ENCODE data around the gene NCOA3.
"Not testable (repeated sequence)": the region's sequence is repeated elsewhere in the genome, so short reads cannot be mapped to it uniquely, and the experiment has no call there.

The NCOA3 gene

GRCh38 chr20:47468290-47469050, 33.2 kb upstream of the NCOA3 start:
- DNase-seq (ENCODE audit: low spot score) = no peak

- no peak for DNase-seq (ENCODE audit: low spot score)
Observed at GRCh38 chr20:47475419-47476044, 26.2 kb upstream of the NCOA3 start.

- DNase-seq (ENCODE audit: low spot score) = no peak
Observed at GRCh38 chr20:47476452-47476851, 25.2 kb upstream of the NCOA3 start.

GRCh38 chr20:47479093-47479492, 22.6 kb upstream of the NCOA3 start:
- DNase-seq (ENCODE audit: low spot score) = no peak

GRCh38 chr20:47479506-47479905, 22.2 kb upstream of the NCOA3 start:
- no peak for DNase-seq (ENCODE audit: low spot score)

- DNase-seq (ENCODE audit: low spot score) = no peak
Observed at GRCh38 chr20:47480239-47480638, 21.4 kb upstream of the NCOA3 start.

- DNase-seq (ENCODE audit: low spot score) = no peak
Observed at GRCh38 chr20:47480705-47481104, 21.0 kb upstream of the NCOA3 start.

- no peak for DNase-seq (ENCODE audit: low spot score)
Observed at GRCh38 chr20:47481330-47482216, 20.1 kb upstream of the NCOA3 start.

- no peak for DNase-seq (ENCODE audit: low spot score)
Observed at GRCh38 chr20:47482705-47483104, 19.0 kb upstream of the NCOA3 start.

GRCh38 chr20:47484303-47484702, 17.4 kb upstream of the NCOA3 start:
- no peak for DNase-seq (ENCODE audit: low spot score)

- peak; percentile 63 for DNase-seq (ENCODE audit: low spot score)
Observed at GRCh38 chr20:47487175-47487917, 14.3 kb upstream of the NCOA3 start.

GRCh38 chr20:47489448-47489872, 12.2 kb upstream of the NCOA3 start:
- peak; percentile 62 for DNase-seq (ENCODE audit: low spot score)

- DNase-seq (ENCODE audit: low spot score) = peak; percentile 38
Observed at GRCh38 chr20:47490795-47491194, 10.9 kb upstream of the NCOA3 start.

GRCh38 chr20:47492284-47492683, 9.4 kb upstream of the NCOA3 start:
- DNase-seq (ENCODE audit: low spot score) = no peak

GRCh38 chr20:47493175-47493962, 8.3 kb upstream of the NCOA3 start:
- DNase-seq (ENCODE audit: low spot score) = peak; percentile 20

GRCh38 chr20:47493963-47494293, 7.8 kb upstream of the NCOA3 start:
- no peak for DNase-seq (ENCODE audit: low spot score)

- DNase-seq (ENCODE audit: low spot score) = not testable (repeated sequence)
Observed at GRCh38 chr20:47494606-47495005, 7.1 kb upstream of the NCOA3 start.

GRCh38 chr20:47496118-47496517, 5.6 kb upstream of the NCOA3 start:
- DNase-seq (ENCODE audit: low spot score) = no peak

- no peak for DNase-seq (ENCODE audit: low spot score)
Observed at GRCh38 chr20:47498606-47499005, 3.1 kb upstream of the NCOA3 start.

GRCh38 chr20:47499053-47499452, 2.6 kb upstream of the NCOA3 start:
- no peak for DNase-seq (ENCODE audit: low spot score)

- DNase-seq (ENCODE audit: low spot score) = not testable (repeated sequence)
Observed at GRCh38 chr20:47500082-47500481, 1.6 kb upstream of the NCOA3 start.

All from pons (tissue), 1 donor.